Cardiac muscle cell (in vitro differentiated cells and primary cell): Measurements from ENCODE around the gene MISP. TPM values are rescaled to one million over a fixed set of nuclear protein-coding genes. Genes with fewer than 3 reads are reported as not detected.

Experiments used
- DNase-seq, 2 donors: peaks; one replicate each; pipeline versions ENCODE4 v3.0.0 to v3.0.0-alpha.2; 2010 to 2017; ENCODE audit warnings: low read depth in 1 of 2, low spot score in 1 of 2
- H3K27ac ChIP-seq: fragments of 200-600 bp; sonication (generic); 2 replicates; pipeline ENCODE4 v1.5.1; 2016
- H3K27me3 ChIP-seq: fragments of 200-600 bp; sonication (generic); 2 replicates; pipeline ENCODE4 v1.6.0; 2016; ENCODE audit warnings: control low read depth
- H3K36me3 ChIP-seq: fragments of 200-600 bp; sonication (generic); 2 replicates; pipeline ENCODE4 v1.5.1; 2016; ENCODE audit warnings: control low read depth
- H3K4me1 ChIP-seq: fragments of 200-600 bp; sonication (generic); 2 replicates; pipeline ENCODE4 v1.8.1; 2017; ENCODE audit warnings: low read depth, mild to moderate bottlenecking, mixed run types
- H3K4me3 ChIP-seq: fragments of 200-600 bp; sonication (generic); 2 replicates; pipeline ENCODE4 v1.5.1; 2016; ENCODE audit warnings: mild to moderate bottlenecking
- H3K9me3 ChIP-seq: fragments of 200-600 bp; sonication (generic); 2 replicates; pipeline ENCODE4 v1.5.1; 2017; ENCODE audit warnings: low read depth, mild to moderate bottlenecking, control low read depth
- CTCF ChIP-seq: IDR thresholded peaks from 2 replicates; pipeline ENCODE4 v1.5.1; 2012; ENCODE audit warnings: low read depth, mild to moderate bottlenecking, low read length
- polyA plus RNA-seq: library from polyadenylated mRNA; unstranded; fragments of >200 nt; fragmentation: Nextera tagmentation; extraction: Ambion mirVana; gene quantifications from 2 replicates; pipeline ENCODE4 v1.2.1, GENCODE V29; 2016
- total RNA-seq: library from RNA; depleted of rRNA; stranded (reverse); fragments of >200 nt; gene quantifications from 2 replicates; pipeline ENCODE4 v1.2.3, GENCODE V29; 2016

MISP gene
- total and polyA plus RNA-seq, 2 experiments from 2014 or later, result 1.2 TPM; not detected in 1

GRCh38 chr19:789701-790060 lies 38.8 kb downstream of the MISP start:
- TF ChIP-seq CTCF, result no peak
- H3K4me3 ChIP-seq, result no peak overlapping the region

GRCh38 chr19:791007-791566 lies 40.2 kb downstream of the MISP start:
- Histone ChIP-seq H3K27me3 (no peaks in the 10 kb centered on the region), H3K9me3 (no peaks in the 10 kb centered on the region), H3K27ac (peak overlapping the region; percentile 57), H3K4me1 (peaks cover 13% of the 10 kb centered on the region), H3K4me3 (no peak overlapping the region), H3K36me3 (no peaks in the 10 kb centered on the region)
- no peak for DNase-seq
- TF ChIP-seq CTCF, result no peak

More at GRCh38 chr19:789701-790060, 38.8 kb downstream of the MISP start:
- no peak for DNase-seq
- H3K36me3 ChIP-seq, result no peaks in the 10 kb centered on the region
- peaks cover 13% of the 10 kb centered on the region for H3K4me1 ChIP-seq
- H3K27ac ChIP-seq, result peak overlapping the region; percentile 83
- H3K9me3 ChIP-seq, result no peaks in the 10 kb centered on the region
- H3K27me3 ChIP-seq, result no peaks in the 10 kb centered on the region

- TF ChIP-seq CTCF, result no peak
- Histone ChIP-seq H3K27me3 (no peaks in the 10 kb centered on the region), H3K4me1 (peaks cover 13% of the 10 kb centered on the region), H3K27ac (peak overlapping the region; percentile 57), H3K9me3 (no peaks in the 10 kb centered on the region), H3K4me3 (no peak overlapping the region), H3K36me3 (no peaks in the 10 kb centered on the region)
- peak in 1 of 2 donors; percentile 62 for DNase-seq
Observed at GRCh38 chr19:791567-792305, 40.8 kb downstream of the MISP start.

GRCh38 chr19:792306-792885 lies 41.5 kb downstream of the MISP start:
- TF ChIP-seq CTCF, result no peak
- peak overlapping the region; percentile 57 for H3K27ac ChIP-seq
- H3K27me3 ChIP-seq, result no peaks in the 10 kb centered on the region
- H3K9me3 ChIP-seq, result no peaks in the 10 kb centered on the region
- DNase-seq, result no peak
- no peak overlapping the region for H3K4me3 ChIP-seq
- H3K4me1 ChIP-seq, result peaks cover 13% of the 10 kb centered on the region
- H3K36me3 ChIP-seq, result no peaks in the 10 kb centered on the region

GRCh38 chr19:793806-794205 lies 42.9 kb downstream of the MISP start:
- DNase-seq, result no peak

More at GRCh38 chr19:793806-794205, 42.9 kb downstream of the MISP start:
- TF ChIP-seq CTCF, result no peak
- Histone ChIP-seq H3K27me3 (no peaks in the 10 kb centered on the region), H3K27ac (no peak overlapping the region), H3K4me1 (peaks cover 9% of the 10 kb centered on the region), H3K36me3 (no peaks in the 10 kb centered on the region), H3K4me3 (no peak overlapping the region), H3K9me3 (no peaks in the 10 kb centered on the region)
